AG09309 (cell line): ENCODE measurements around the gene TAPT1.
A peak's percentile ranks its signal among the peaks of the same experiment; 100 is the strongest.

ENCODE experiments used
- DNase-seq: peaks from one replicate; pipeline ENCODE4 v3.0.0-alpha.2; 2010; ENCODE audit warnings: low read depth
- H3K4me3 ChIP-seq: 2 replicates; pipeline ENCODE4 v1.5.1; 2011; ENCODE audit warnings: mild to moderate bottlenecking, low read depth, low read length, moderate library complexity; ENCODE audit not compliant: control insufficient read depth
- CTCF ChIP-seq: IDR thresholded peaks from 2 replicates; pipeline ENCODE4 v1.5.1; 2011; ENCODE audit warnings: mild to moderate bottlenecking, low read depth, low read length, inconsistent platforms; ENCODE audit not compliant: insufficient read depth, control insufficient read depth; ENCODE audit errors: missing control alignments

TAPT1 gene

GRCh38 chr4:16267639-16268038, 41.4 kb upstream of the TAPT1 start:
- TF ChIP-seq CTCF = no peak
- no peak for DNase-seq
- no peak overlapping the region for H3K4me3 ChIP-seq

GRCh38 chr4:16265820-16266219, 39.5 kb upstream of the TAPT1 start:
- no peak for TF ChIP-seq CTCF
- no peak overlapping the region for H3K4me3 ChIP-seq
- DNase-seq = no peak

GRCh38 chr4:16264798-16265197, 38.5 kb upstream of the TAPT1 start:
- H3K4me3 ChIP-seq = no peak overlapping the region
- TF ChIP-seq CTCF = peak; percentile 55
- DNase-seq = peak; percentile 10

GRCh38 chr4:16263056-16263455, 36.8 kb upstream of the TAPT1 start:
- no peak for DNase-seq
- no peak overlapping the region for H3K4me3 ChIP-seq
- TF ChIP-seq CTCF = no peak

- no peak overlapping the region for H3K4me3 ChIP-seq
- TF ChIP-seq CTCF = no peak
- no peak for DNase-seq
These were observed 35.9 kb upstream of the TAPT1 start for GRCh38 chr4:16262188-16262587.

- TF ChIP-seq CTCF = no peak
These were observed 35.1 kb upstream of the TAPT1 start for GRCh38 chr4:16261313-16261878.

GRCh38 chr4:16259889-16260246, 33.6 kb upstream of the TAPT1 start:
- DNase-seq = peak; percentile 17
- TF ChIP-seq CTCF = no peak
- H3K4me3 ChIP-seq = no peak overlapping the region

More at GRCh38 chr4:16261313-16261878, 35.1 kb upstream of the TAPT1 start:
- no peak for DNase-seq
- no peak overlapping the region for H3K4me3 ChIP-seq
